ENCODE results near the gene CIITA.
"Not testable (repeated sequence)": the region's sequence is repeated elsewhere in the genome, so short reads cannot be mapped to it uniquely, and the experiment has no call there.

CIITA gene

GRCh38 chr16:10876799-10877341, at the start of gene CIITA:
TSS of gene CIITA (plus strand) at chr16:10877202. CDS start at chr16:10877331, 129 bp downstream.
- no peak for DNase-seq

GRCh38 chr16:10827691-10828341, 49.2 kb upstream of the CIITA start:
- no peak for DNase-seq

GRCh38 chr16:10828851-10829366, 48.1 kb upstream of the CIITA start:
- no peak for DNase-seq

GRCh38 chr16:10829390-10830098, 47.5 kb upstream of the CIITA start:
- DNase-seq: not testable (repeated sequence)

- DNase-seq: not testable (repeated sequence)
These were observed 46.8 kb upstream of the CIITA start for GRCh38 chr16:10830240-10830639.

- DNase-seq: no peak
These were observed 44.8 kb upstream of the CIITA start for GRCh38 chr16:10831894-10832886.

GRCh38 chr16:10833271-10833670, 43.7 kb upstream of the CIITA start:
- DNase-seq: no peak

GRCh38 chr16:10834130-10834529, 42.9 kb upstream of the CIITA start:
- no peak for DNase-seq

- no peak for DNase-seq
These were observed 42.2 kb upstream of the CIITA start for GRCh38 chr16:10834766-10835165.

GRCh38 chr16:10835281-10835931, 41.6 kb upstream of the CIITA start:
- no peak for DNase-seq

- DNase-seq: no peak
These were observed 40.7 kb upstream of the CIITA start for GRCh38 chr16:10836174-10836853.

GRCh38 chr16:10838621-10839278, 38.3 kb upstream of the CIITA start:
- DNase-seq: no peak

- no peak for DNase-seq
These were observed 37.7 kb upstream of the CIITA start for GRCh38 chr16:10839279-10839666.

- no peak for DNase-seq
These were observed 36.3 kb upstream of the CIITA start for GRCh38 chr16:10840703-10841102.

GRCh38 chr16:10846213-10846998, 30.6 kb upstream of the CIITA start:
- DNase-seq: no peak

- no peak for DNase-seq
These were observed 29.8 kb upstream of the CIITA start for GRCh38 chr16:10847176-10847575.

GRCh38 chr16:10849736-10850477, 27.1 kb upstream of the CIITA start:
- no peak for DNase-seq

- no peak for DNase-seq
These were observed 26.5 kb upstream of the CIITA start for GRCh38 chr16:10850478-10850850.

- DNase-seq: no peak
These were observed 25.5 kb upstream of the CIITA start for GRCh38 chr16:10851512-10851911.

- DNase-seq: no peak
These were observed 24.7 kb upstream of the CIITA start for GRCh38 chr16:10852286-10852685.
